ENCODE results near the gene FAU. TPM values are rescaled to one million over a fixed set of nuclear protein-coding genes. Genes with fewer than 3 reads are reported as not detected.

The FAU gene
- total and polyA plus RNA-seq, 2 of the 13 experiments (the other 11 are each of a cell fraction or from before 2014, with no cell fraction given): 374 to 869 TPM

GRCh38 chr11:65165410-65166317 lies 43.7 kb upstream of the FAU start (continued):
- TF ChIP-seq HMGXB3 (CRISPR knock-in tag; IDR thresholded peaks at IDR 0.05; ENCODE audit: borderline replicate concordance) (peak; percentile 75), ZBTB26 (CRISPR knock-in tag; IDR thresholded peaks at IDR 0.05; ENCODE audit: borderline replicate concordance) (0 out of 2 replicates have a peak, but pooled peaks have one; percentile 32), ZNF781 (CRISPR knock-in tag; IDR thresholded peaks at IDR 0.05; ENCODE audit: borderline replicate concordance, not compliant biosample characterization) (peak; percentile 91), TEAD2 (CRISPR knock-in tag; IDR thresholded peaks at IDR 0.05) (no peak), HNRNPK (IDR thresholded peaks at IDR 0.05; ENCODE audit: low read depth, low read length, poor library complexity, severe bottlenecking) (no peak), SMAD3 (CRISPR knock-in tag; IDR thresholded peaks at IDR 0.05) (peak; percentile 70), XRCC5 (optimal IDR thresholded peaks at IDR 0.05; ENCODE audit: low read length) (peak; percentile 72), ZBTB20 (CRISPR knock-in tag; IDR thresholded peaks at IDR 0.05; ENCODE audit: borderline replicate concordance, low read depth) (peak; percentile 92), RAD21 (CRISPR knock-in tag; IDR thresholded peaks at IDR 0.05) (0 out of 2 replicates have a peak, but pooled peaks have one; percentile 7), SP1 (IDR thresholded peaks at IDR 0.05) (no peak), SP1 (CRISPR knock-in tag; IDR thresholded peaks at IDR 0.05) (no peak), HNRNPLL (IDR thresholded peaks at IDR 0.05; ENCODE audit: low read depth, low read length, poor library complexity, severe bottlenecking) (no peak), TEAD3 (CRISPR knock-in tag; optimal IDR thresholded peaks at IDR 0.05; ENCODE audit: borderline replicate concordance) (peak; percentile 33), MAFG (CRISPR knock-in tag; IDR thresholded peaks at IDR 0.05) (no peak), ATF6 (CRISPR knock-in tag; conservative IDR thresholded peaks at IDR 0.05) (no peak), ZNF7 (CRISPR knock-in tag; IDR thresholded peaks at IDR 0.05) (no peak), ZZZ3 (CRISPR knock-in tag; IDR thresholded peaks at IDR 0.05; ENCODE audit: borderline replicate concordance) (no peak), ZNF205 (CRISPR knock-in tag; IDR thresholded peaks at IDR 0.05) (no peak), NR2F6 (IDR thresholded peaks at IDR 0.05) (0 out of 2 replicates have a peak, but pooled peaks have one; percentile 9), NR2F6 (CRISPR knock-in tag; IDR thresholded peaks at IDR 0.05) (peak; percentile 51; the same call in 1 of the 2 replicates)

All from HepG2 (cell line).